Measurements from ENCODE around the gene HOXA2. TPM values are rescaled to one million over a fixed set of nuclear protein-coding genes. Genes with fewer than 3 reads are reported as not detected.

HOXA2 gene
- total RNA-seq, 1 donor from 2014 or later, result 0.69 TPM

- H3K4me3 ChIP-seq (ENCODE audit: low read depth, low read length), result no peak overlapping the region
- TF ChIP-seq CTCF (conservative IDR thresholded peaks at IDR 0.05; ENCODE audit: low read depth, low read length), result no peak
- no peak for DNase-seq (ENCODE audit: low read depth)
Measured at GRCh38 chr7:27092819-27093110, 9.7 kb downstream of the HOXA2 start.

- TF ChIP-seq CTCF (conservative IDR thresholded peaks at IDR 0.05; ENCODE audit: low read depth, low read length), result no peak
- no peak for DNase-seq (ENCODE audit: low read depth)
- H3K4me3 ChIP-seq (ENCODE audit: low read depth, low read length), result no peak overlapping the region
Measured at GRCh38 chr7:27091941-27092818, 10.3 kb downstream of the HOXA2 start.

GRCh38 chr7:27091105-27091504, 11.4 kb downstream of the HOXA2 start:
- TF ChIP-seq CTCF (conservative IDR thresholded peaks at IDR 0.05; ENCODE audit: low read depth, low read length), result no peak
- no peak for DNase-seq (ENCODE audit: low read depth)
- H3K4me3 ChIP-seq (ENCODE audit: low read depth, low read length), result no peak overlapping the region

- no peak overlapping the region for H3K4me3 ChIP-seq (ENCODE audit: low read depth, low read length)
- TF ChIP-seq CTCF (conservative IDR thresholded peaks at IDR 0.05; ENCODE audit: low read depth, low read length), result no peak
Measured at GRCh38 chr7:27088002-27088922, 14.2 kb downstream of the HOXA2 start.

GRCh38 chr7:27083646-27084045, 18.8 kb downstream of the HOXA2 start:
- DNase-seq (ENCODE audit: low read depth), result no peak
- no peak for TF ChIP-seq CTCF (conservative IDR thresholded peaks at IDR 0.05; ENCODE audit: low read depth, low read length)
- no peak overlapping the region for H3K4me3 ChIP-seq (ENCODE audit: low read depth, low read length)

More at GRCh38 chr7:27088002-27088922, 14.2 kb downstream of the HOXA2 start:
- DNase-seq (ENCODE audit: low read depth), result no peak

- TF ChIP-seq CTCF (conservative IDR thresholded peaks at IDR 0.05; ENCODE audit: low read depth, low read length), result no peak
- no peak overlapping the region for H3K4me3 ChIP-seq (ENCODE audit: low read depth, low read length)
- no peak for DNase-seq (ENCODE audit: low read depth)
Measured at GRCh38 chr7:27082171-27082570, 20.3 kb downstream of the HOXA2 start.

Data from epithelial cell of proximal tubule (primary cell).